Nucleus accumbens (tissue), 56 donors: ENCODE data around the gene TMEM184C.

ENCODE experiments used
- DNase-seq, 56 donors: peaks; one replicate each; lab custom pipeline; 2025; lab: John Stamatoyannopoulos, UW

The TMEM184C gene

GRCh38 chr4:147717878-147718277, 100.7 kb downstream of the TMEM184C start:
- DNase-seq = no peak
